Suppressor macrophage (primary cell): ENCODE data around the gene SLC38A8.

Experiments used
- DNase-seq, 4 experiments: peaks; one replicate each; pipeline ENCODE4 v3.0.0-alpha.2; 2020 to 2022

Gene SLC38A8

DNA sequence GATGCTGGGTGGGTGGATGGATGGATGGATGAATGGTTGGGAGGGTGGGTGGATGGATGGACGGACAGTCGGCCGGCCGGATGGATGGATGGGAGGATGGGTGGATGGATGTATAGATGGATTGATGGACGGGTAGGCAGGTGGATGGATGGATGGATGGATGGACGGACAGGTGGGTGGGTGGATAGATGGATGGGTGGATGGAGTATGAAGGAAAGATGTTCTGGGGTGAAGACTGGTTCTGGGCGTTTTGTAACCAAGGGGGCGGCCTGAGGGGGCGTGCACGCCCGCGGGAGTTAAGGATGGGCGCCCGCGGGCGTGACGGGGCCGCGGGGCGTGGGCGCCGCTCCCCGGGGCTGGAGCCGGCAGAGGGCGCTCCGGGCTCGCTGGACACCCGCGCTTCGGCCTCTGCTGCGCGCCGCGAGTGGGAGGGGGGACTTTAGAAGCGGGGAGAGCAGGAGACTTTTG lies 74.7 kb downstream of the SLC38A8 start, which contains the start of gene NECAB2:
TSS of gene NECAB2 (plus strand) at position 407 of the 468 bp plus-strand sequence. CDS start 405 bp downstream, outside the sequence.
- DNase-seq: peak; percentile 50 to 86 (median 66)

DNA sequence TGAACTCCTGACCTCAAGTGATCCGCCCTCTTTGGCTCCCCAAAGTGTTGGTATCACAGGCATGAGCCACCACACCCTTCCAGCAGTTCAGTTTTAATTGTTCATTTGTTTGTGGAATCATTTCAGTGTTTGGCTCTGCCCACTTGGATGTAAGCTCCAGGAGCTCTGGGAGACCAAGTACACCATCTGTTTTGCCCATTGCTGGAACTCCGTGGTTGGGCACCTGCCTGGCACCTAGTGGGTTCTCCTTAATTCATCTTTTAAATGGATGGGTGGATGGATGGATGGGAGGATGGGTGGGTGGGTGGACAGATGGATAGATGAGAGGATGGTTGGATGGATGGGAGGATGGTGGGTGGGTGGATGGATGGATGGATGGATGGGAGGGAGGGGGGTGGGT lies 75.5 kb downstream of the SLC38A8 start:
- DNase-seq: no peak

DNA sequence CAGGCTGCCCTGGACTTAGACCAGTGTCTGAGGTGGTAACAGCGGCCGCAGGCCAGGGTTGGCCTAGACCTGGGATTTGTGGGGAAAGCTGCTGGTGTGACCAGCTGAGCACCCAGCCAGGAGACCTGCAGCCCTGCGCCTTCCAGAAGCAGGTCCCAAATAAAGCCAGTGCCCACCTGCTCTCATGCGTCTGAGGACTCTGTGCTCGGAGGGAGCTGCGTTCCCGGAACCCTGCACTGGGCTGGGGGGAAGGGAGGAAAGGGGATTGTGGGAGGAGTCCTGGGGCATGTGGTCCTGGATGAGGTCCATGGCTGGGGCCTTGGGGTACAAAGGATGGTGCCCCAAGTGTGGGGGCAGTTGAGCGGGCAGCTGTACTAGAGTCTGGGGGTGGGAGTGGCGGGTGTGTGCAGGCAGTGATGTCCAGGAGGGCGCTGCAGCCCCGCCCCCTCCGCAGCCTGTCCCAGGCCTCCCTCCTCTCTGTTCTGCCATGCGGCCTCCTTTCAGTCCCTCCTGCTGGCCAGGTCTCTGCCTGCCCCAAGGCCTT lies 76.4 kb downstream of the SLC38A8 start:
- DNase-seq: no peak

DNA sequence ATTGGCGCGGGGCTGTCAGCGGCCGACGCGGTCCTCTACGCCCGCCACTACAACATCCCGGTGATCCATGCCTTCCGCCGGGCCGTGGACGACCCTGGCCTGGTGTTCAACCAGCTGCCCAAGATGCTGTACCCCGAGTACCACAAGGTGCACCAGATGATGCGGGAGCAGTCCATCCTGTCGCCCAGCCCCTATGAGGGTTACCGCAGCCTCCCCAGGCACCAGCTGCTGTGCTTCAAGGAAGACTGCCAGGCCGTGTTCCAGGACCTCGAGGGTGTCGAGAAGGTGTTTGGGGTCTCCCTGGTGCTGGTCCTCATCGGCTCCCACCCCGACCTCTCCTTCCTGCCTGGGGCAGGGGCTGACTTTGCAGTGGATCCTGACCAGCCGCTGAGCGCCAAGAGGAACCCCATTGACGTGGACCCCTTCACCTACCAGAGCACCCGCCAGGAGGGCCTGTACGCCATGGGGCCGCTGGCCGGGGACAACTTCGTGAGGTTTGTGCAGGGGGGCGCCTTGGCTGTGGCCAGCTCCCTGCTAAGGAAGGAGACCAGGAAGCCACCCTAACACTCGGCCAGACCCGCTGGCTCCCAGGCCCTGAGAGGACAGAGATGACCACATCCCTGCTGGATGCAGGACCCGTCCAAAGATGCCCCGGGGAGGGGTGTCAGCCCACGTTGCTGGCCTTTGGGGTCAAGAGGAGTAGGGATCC lies 77.0 kb downstream of the SLC38A8 start:
- DNase-seq: no peak

DNA sequence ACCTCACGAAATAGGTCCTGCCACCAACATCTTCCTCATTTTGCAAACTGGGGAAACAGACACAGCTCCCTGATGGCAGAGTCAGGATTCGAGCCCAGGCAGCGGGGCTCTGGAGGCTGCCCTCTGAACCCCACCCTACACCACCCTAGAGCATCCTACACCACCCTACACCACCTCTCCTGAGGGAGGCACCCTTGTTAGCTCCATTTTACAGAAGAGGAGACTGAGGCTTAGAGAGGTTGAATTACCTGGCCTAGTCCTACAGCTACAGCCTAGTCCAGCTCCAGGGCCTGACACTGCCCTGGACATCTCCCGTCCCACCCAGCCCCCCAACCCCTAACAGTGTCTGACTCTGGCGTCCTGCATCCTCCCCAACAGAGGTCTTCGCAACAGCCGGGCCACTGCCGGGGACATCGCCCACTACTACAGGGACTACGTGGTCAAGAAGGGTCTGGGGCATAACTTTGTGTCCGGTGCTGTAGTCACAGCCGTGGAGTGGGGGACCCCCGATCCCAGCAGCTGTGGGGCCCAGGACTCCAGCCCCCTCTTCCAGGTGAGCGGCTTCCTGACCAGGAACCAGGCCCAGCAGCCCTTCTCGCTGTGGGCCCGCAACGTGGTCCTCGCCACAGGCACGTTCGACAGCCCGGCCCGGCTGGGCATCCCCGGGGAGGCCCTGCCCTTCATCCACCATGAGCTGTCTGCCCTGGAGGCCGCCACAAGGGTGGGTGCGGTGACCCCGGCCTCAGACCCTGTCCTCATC lies 77.7 kb downstream of the SLC38A8 start:
- no peak for DNase-seq

DNA sequence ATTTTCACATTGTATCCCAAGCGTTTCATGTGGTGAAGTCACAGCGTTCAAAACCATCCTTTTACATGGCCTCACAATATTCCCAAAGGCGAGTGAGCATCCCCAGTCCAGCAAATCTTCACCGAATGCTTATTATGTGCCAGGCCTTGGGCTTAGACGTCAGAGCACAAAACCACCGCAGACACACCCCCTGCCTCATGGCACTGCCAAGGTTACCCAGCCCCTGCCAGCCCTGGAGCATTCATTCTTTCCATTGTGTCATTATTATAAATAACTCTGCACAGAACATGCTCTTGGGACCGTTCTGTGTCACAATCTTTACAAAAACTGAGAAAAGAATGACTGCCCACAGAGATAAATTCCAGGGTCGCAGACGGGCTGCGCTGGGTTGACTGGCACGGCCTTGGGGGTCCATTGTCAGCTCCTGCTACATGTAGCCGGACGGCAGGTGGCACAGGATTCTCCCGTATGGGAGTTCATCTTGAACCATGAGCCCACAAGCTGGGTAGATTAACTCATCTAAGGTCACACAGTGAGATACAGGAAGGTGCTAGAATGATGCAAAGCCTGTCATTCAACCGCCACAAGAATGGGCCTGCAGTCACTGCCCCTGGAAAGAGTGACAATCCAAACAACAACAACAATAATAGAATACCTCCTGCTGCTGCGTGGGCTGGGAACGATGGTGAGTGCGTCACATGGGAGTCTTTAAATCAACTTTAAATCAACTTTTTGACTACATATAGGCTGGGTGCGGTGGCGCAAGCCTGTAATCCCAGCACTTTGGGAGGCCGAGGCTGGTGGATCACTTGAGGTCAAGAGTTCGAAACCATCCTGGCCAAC lies 79.1 kb downstream of the SLC38A8 start:
- no peak for DNase-seq

DNA sequence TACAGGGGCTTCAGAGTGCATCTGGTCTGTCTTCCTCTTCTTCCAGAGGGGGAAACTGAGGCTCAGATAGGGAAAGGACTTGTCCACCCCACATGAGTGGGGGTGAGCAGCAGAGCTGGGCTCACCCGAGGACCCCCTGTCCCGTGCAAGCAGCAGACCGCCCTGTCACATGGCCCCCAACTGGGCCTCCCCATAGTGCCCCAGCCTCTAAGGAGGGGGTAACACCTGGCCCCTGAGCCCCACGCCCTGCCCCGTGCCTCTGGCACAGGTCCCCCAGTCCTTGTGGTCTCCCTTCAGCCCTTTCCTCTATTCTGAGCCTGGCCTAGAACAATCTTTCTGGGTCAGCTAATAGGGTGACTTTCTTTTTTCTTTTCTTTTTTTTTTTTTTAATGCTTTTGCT lies 81.0 kb downstream of the SLC38A8 start:
- no peak for DNase-seq

DNA sequence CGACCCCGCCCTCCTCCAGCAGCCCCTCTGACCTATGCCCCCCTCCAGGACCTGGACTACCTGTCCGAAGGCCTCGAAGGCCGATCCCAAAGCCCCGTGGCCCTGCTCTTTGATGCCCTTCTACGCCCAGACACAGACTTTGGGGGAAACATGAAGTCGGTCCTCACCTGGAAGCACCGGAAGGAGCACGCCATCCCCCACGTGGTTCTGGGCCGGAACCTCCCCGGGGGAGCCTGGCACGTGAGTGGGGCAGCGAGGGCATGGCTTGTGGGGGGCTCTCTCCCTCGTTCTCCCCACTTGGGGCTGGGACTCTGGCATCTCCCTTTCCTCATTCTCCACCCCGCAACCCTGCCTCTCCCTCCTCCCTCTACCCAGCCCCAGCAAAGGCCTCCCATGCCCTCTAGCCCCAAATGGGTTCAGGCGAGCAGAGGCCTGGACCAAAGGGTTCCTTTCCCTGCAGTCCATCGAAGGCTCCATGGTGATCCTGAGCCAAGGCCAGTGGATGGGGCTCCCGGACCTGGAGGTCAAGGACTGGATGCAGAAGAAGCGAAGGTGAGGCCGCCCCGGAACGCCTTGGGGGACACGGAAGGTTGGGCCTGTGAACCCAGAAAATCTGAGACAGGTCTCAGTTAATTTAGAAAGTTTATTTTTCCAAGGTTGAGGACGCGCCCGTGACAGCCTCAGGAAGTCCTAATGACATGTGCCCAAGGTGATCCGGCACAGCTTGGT lies 81.9 kb downstream of the SLC38A8 start:
- no peak for DNase-seq
